Left cardiac atrium (tissue), 4 donors: Measurements from ENCODE around the gene TKT. TPM values are rescaled to one million over a fixed set of nuclear protein-coding genes. Genes with fewer than 3 reads are reported as not detected.

Experiments
- ATAC-seq, 2 donors: fragments of 200-7000 bp; cut with Tn5 transposase; one replicate each; pipeline ENCODE4 v1.9.1; 2020; ENCODE audit warnings: mild to moderate bottlenecking in 2 of 2, moderate library complexity in 2 of 2
- DNase-seq: peaks from one replicate; pipeline ENCODE4 v3.0.0-alpha.2; 2020
- intact Hi-C, 2 donors: fragments of 100-400 bp; cut with DNase I; formaldehyde crosslinking; loops; one replicate each; pipeline versions ENCODE4 v1.14.1 to v1.15.1; 2022 to 2023
- total RNA-seq, 2 donors: library from RNA; stranded (reverse); fragmentation: NEBNext Ultra II Directional; extraction: Animal tissue kit (Norgen Biotek cat#: 25700); gene quantifications; one replicate each; pipeline ENCODE4 v1.2.1, GENCODE V29; 2021
- donor health status: DM: no; HTN: yes; CAD: no.
- donor health status: DM: no; HTN: yes; CAD: no; lungs with severe emphysema.
- donor health status: DM: yes; HTN: yes; CAD: no.
- donor health status: Dilated cardiomyopathy.

Gene TKT
- total RNA-seq, 2 donors from 2014 or later: 91.0 to 92.4 TPM

GRCh38 chr3:53229606-53230005, 26.2 kb downstream of the TKT start:
- ATAC-seq (no peak), DNase-seq (no peak)
- intact Hi-C loops: no loop called here

DNA sequence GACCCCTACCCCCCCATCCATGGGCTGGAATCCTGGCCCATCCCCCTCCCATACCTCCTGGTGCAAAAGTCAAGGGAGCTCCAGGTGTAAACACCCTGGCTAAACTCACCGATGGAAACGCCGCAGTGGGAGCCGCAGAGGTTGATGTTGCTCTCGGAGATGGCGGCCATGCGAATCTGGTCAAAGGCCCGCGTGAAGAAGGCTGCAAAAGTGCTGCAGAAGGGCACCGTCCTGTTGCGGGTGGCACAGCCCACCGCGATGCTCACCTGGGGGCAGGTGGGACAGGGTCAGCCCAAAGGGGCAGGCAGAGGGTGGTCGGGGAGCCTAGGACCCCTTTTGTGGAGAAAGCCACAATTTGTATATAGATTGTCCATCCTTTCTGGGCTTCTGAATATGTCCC, 26.7 kb downstream of the TKT start:
- no peak for ATAC-seq
- intact Hi-C loops: no loop called here
- no peak for DNase-seq

- ATAC-seq (no peak), DNase-seq (no peak)
- intact Hi-C loops: no loop called here
Observed at GRCh38 chr3:53227993-53228885, 27.6 kb downstream of the TKT start.

GRCh38 chr3:53226841-53227407, 28.9 kb downstream of the TKT start:
- ATAC-seq: no peak
- DNase-seq: no peak
- intact Hi-C loops: no loop called here

GRCh38 chr3:53226142-53226840, 29.5 kb downstream of the TKT start:
- intact Hi-C loops: no loop called here
- ATAC-seq (no peak), DNase-seq (no peak)

DNA sequence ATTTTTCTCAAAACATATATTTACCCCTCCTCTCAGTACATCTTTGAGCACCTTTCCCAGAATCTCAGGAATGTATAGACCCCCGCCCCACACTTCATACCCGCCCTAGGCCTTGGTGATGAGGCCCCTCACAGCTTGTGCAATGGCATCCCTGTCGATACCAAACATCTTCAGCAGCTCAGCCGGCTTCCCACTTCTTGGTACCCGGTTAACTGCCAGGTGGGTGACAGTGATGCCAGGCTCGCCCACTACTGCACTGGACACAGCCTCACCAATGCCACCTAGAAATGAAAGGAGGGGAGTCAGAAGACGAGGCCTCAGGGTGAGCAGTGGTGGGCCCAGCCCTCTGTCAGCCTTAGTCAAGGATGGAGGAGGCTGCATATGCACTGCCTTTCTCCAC, 30.2 kb downstream of the TKT start:
- DNase-seq (no peak), ATAC-seq (no peak)
- intact Hi-C loops: no loop called here

DNA sequence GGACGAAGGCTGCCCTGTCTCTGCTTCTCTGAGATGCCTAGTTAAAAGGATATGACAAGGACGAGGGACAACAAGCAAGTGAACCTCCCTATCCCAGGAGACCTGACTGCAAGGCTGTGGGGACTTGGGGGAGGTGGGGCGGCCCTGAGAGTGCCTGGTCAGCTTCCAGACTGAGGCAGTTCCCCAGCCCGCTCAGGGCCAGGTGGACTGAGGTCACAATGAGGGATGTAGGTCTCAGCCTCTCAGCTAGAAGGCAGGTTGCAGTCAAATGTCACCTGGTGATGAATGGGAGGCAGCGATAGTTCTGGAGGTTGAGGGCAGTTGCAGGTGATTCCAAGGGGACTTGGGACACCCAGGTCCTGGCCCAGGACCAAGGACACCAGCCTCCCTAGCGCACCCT, 30.6 kb downstream of the TKT start:
- ATAC-seq (no peak), DNase-seq (no peak)
- intact Hi-C loops: no loop called here

GRCh38 chr3:53224536-53224935, 31.3 kb downstream of the TKT start:
- DNase-seq (no peak), ATAC-seq (no peak)
- intact Hi-C loops: no loop called here

- no peak for ATAC-seq
- no peak for DNase-seq
- intact Hi-C loops: no loop called here
Observed at GRCh38 chr3:53224026-53224425, 31.8 kb downstream of the TKT start.

GRCh38 chr3:53223541-53223966, 32.3 kb downstream of the TKT start:
- intact Hi-C loops: no loop called here
- ATAC-seq (peak in 1 of 2 donors; percentile 6), DNase-seq (no peak)

- ATAC-seq (no peak), DNase-seq (no peak)
- intact Hi-C loops: no loop called here
Observed at GRCh38 chr3:53223025-53223424, 32.8 kb downstream of the TKT start.

- ATAC-seq (no peak), DNase-seq (no peak)
- intact Hi-C loops: no loop called here
Observed at GRCh38 chr3:53222183-53222901, 33.5 kb downstream of the TKT start.

DNA sequence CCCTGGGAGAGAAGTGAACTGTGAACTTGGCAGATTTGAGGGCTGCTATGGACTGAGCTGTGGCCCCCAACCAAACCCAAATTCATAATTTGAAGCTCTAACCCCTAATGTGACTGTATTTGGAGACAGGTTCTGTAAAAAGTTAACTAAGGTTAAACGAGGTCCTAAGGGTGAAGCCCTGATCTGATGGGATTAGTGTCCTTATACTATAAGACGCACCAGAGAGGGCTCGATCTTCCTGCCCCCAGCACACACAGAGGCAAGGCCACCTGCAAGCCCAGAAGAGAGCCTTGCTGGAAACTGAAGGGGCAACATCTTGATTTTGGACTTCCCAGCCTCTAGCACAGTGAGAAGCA, 34.0 kb downstream of the TKT start:
- intact Hi-C loops: no loop called here
- no peak for ATAC-seq
- no peak for DNase-seq

- ATAC-seq: no peak
- no peak for DNase-seq
- intact Hi-C loops: no loop called here
Observed at GRCh38 chr3:53221345-53221744, 34.5 kb downstream of the TKT start.

DNA sequence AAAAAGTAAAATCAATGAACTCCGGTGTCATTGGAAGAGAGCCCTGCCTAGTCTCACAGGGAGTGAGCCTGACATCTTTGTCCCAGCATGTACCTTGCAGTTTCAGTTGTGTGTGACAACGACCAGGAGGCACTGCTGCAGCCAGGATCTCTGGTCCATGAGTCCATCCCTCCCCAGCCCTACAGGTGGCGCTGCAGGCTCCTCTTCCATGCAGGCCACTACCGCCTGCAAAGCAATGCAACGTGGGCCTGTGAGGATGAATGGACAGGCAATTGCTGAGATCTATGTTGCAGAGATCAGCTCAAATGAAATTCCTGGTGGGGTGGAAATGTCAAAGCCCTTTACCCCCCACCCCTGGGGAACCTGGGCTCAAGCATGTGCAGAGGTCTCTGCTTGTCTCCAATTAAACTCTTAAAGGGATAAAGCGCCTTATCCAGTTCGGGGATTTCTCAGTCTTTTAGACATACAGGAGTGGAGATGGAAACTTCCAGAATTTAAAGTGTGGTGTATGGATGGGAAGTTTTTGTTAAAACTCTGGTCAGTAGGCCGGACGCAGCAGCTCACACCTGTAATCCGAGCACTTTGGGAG, 35.8 kb downstream of the TKT start:
- intact Hi-C loops: no loop called here
- DNase-seq (peak; percentile 84), ATAC-seq (peak; percentile 68 to 83)

DNA sequence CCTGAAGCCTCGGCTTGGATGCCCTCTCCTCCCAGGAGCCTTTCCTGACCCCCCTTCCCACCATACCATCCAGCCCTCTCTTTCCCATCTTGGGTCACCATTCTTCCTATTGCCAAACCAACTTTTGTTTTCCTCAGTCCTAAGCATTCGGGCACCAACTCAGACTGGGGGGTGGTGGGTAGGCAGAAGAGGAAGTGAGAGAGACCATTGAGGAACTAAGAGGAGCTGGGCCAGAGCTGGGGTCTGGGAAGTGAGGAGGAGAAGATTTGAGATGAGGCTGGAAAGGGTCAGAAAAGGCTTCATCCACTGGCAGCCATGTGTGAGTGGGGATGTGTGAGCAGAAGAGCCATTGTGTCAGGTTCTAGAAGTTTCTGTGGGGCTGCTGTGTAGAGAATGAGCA, 37.7 kb downstream of the TKT start:
- ATAC-seq (peak in 1 of 2 donors; percentile 25), DNase-seq (no peak)
- intact Hi-C loops: no loop called here

- intact Hi-C loops: no loop called here
- ATAC-seq (no peak), DNase-seq (no peak)
Observed at GRCh38 chr3:53217175-53217574, 38.6 kb downstream of the TKT start.

- ATAC-seq: no peak
- intact Hi-C loops: no loop called here
Observed at GRCh38 chr3:53216723-53217122, 39.1 kb downstream of the TKT start.

DNA sequence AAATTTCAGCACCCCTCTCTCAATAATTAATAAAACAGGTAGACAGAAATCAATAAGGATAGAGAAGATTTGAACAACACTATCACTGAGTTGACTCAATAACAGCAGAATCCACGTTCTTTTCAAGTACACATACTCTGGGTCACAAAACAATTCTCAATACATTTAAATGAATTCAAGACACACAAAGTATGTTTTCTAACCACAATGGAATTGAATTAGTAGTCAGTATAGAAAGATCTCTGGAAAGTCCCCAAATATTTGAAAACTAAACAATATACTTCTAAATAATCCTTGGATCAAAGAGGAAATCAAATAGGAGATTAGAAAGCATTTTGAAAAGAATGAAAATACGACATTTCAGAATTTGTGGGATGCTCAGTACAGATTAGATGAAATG, 40.0 kb downstream of the TKT start:
- DNase-seq: no peak
- intact Hi-C loops: no loop called here
- ATAC-seq: no peak

More at GRCh38 chr3:53216723-53217122, 39.1 kb downstream of the TKT start:
- DNase-seq: no peak
